ENCODE results near the gene LAMB2.

The LAMB2 gene

DNA sequence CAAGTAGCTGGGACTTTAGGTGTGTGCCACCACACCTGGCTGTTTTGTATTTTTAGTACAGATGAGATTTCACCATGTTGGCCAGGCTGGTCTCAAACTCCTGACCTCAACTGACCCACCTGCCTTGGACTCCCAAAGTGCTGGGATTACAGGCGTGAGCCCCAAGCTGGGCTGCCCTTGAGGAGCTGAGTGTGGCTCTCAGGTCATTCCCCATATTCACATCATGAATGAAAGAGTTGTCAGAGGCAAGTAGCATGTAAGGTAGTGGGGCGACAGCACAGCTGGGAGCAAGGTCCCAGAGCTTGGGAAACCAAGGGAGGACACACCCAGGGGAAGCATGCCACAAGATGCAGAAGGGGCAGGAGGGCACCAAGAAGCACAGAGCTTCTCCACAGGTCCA, 28.3 kb upstream of the LAMB2 start:
- no peak for DNase-seq

DNA sequence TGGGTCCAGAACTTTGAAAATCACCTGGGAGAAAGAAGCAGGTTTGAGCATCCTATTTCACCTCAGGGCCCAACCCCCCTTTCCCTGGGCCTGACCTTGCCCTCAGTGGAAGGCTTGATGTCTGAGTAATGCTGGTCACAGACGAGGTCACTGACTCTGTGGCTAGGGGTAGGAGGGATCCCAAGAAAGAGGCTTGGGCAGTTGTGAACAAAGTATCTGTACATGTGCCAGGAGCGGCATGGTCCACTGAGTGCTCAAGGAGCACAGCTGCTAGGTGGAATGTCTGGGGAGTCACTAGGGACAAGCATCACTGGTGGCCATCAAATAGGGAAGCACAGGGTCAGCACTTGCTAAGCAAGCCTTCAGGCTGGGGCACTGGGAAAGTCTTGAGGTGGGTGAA, 25.9 kb upstream of the LAMB2 start:
- no peak for DNase-seq

DNA sequence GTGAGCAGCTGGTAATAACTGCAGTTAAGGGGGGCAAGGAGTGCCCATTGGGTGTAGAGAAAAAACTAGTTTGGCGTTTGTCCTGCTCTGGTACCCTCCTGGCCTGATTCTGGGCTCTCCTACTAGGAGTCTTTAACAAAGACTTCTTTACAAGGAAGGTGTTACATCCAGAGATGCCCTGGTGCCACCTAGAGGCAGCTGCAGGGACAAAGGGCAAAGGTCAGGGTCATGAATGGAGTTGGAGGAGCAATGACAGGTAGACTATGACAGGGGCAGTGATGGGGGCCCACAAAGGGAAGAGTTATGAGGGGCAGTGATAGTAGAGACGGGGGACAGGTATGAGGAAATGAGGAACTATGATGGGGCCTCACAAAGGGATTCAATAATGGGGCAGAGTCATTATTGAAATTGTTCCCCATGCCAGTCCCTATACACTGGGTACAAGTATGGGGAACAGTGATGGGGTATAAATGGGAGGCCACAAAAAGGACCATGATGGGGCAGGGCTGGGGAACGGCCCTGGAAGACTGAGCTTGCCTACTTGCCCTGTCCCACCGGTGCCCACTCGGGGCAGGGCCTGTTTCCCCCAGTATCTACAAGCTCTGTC, 25.4 kb upstream of the LAMB2 start:
- peak; percentile 35 for DNase-seq

DNA sequence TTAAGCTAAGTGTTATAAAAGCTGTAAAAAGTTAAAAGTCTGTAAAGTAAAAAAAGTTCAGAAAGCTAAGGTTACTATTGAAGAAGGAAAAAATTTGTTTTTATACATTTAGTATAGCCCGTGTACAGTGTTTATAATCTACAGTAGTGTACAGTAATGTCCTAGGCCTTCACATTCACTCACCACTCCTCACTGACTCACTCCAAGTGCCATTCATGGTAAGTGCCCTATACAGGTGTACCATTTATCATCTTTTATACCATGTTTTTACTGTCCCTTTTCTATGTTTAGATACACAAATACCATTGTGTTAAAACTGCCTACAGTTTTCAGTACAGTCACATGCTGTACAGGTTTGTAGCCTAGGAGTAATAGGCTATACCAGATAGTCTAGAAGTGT, 24.4 kb upstream of the LAMB2 start:
- no peak for DNase-seq

GRCh38 chr3:49153349-49153912, 20.6 kb upstream of the LAMB2 start:
- DNase-seq, result no peak

- no peak for DNase-seq
Observed at GRCh38 chr3:49151610-49152009, 18.8 kb upstream of the LAMB2 start.

DNA sequence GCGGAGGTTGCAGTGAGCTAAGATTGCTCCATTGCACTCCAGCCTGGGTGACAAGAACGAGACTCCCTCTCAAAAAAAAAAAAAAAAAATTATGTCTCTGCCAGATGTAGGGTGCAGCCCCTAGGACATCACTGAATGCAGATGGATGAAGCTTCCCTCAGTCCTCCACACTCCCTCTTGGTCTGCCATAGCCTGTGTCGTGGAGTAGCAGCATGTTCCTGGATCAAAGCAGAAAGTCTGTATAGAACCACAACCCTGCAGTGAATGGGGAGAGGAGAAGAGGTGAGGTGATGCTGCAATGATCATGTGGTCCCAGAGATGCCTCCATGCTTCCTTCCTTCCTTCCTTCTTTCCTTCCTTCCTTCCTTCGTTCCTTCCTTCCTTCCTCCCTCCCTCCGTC, 15.3 kb upstream of the LAMB2 start:
- DNase-seq, result no peak

- no peak for DNase-seq
Observed at GRCh38 chr3:49140080-49140479, 7.2 kb upstream of the LAMB2 start.

DNA sequence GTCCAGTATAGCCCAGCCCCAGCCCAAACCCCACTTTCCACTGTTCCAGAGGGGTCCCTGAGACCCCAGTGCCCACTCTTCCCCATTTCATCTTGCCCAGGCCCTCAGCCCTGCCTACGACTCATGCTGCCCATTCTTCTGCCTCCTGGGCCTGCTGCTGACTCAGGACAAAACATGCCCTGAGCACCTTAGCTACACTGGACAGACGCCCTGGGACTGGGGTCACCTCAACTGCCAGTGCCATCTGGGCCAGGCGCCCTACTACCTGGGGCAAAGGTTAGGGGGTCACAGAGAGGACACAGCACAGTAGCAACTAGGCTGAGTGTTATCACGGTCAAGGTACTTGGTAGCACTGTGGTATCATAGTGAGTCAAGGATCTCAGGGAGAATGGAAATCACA, 2.6 kb upstream of the LAMB2 start:
- no peak for DNase-seq

DNA sequence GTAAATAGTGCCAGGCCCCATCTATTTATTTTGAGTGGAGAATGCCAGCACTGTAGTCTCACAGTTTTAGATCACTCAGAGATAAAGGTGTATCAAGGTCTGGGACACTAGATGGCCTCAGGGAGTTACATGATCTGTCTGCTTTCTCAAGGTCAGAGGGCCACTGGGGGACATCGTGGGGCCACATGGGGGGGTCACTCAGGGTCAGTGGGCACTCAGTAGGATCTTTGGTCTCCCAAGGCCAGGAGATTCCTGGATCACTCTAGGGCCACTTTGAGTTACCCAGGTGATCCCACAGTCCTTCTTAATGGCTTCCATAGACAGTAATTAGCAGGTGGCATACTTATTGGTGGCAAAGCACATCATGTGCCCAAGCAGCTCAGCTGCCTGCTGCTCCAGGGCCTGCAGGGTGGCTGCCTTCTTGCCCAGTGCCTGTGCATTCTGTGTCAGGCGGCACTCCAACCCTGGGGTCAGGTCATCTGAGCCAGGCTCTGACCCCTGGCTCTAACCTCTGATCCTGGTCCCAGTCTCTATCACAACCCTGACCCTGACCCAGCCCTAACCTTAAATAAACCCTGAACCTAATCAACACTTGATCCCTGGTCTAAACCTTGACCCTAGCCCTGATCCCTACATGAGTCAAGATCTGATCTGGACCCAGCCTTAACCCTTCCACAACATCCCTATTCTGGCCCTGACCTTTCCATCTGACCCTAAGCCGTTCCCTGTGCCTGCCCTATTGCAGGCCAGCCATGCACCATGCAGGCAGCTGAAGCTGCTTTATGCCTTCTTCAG, 1.8 kb upstream of the LAMB2 start:
- no peak for DNase-seq

- no peak for DNase-seq
Observed at GRCh38 chr3:49133226-49133951, 539 bp upstream of the LAMB2 start.

DNA sequence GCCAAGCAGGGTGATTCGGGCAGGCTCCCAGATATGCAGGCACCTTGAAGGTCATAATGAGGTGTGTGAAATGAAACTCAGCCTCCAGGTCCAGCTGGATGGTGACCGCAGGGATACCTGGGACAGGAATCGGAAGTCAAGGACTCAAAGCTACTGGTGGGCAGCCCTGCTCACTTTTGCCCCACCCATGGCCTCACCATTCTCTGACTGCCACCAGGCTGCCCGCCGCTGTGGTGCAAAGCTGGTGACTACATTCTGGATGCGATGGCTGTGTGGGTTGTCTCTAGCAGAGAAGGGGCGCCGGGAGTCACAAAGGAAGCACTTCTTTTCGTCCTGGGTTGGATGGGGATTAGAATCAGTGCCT, 795 bp downstream of the LAMB2 start:
- DNase-seq, result no peak

DNA sequence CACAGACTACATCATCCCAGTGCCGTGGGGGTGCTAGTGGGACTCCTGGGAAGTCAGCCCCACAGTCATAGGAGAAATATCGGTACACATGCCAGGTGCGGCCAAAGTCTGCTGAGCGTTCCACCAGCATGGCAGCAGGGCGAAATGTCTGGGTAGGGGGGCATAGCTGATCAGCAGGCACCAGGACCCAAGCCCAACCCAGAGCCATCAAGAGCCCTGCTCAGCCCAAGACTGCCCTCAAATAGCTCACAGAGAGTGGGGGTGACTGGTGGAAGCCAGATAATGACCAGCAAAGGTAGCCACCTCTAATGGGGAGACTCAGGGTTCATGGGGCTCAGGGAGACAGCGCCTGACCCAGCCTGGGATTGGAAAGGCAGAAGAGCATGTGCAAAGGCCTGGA, 1.3 kb downstream of the LAMB2 start:
- no peak for DNase-seq

- no peak for DNase-seq
Observed at GRCh38 chr3:49131040-49131439, 1.8 kb downstream of the LAMB2 start.

DNA sequence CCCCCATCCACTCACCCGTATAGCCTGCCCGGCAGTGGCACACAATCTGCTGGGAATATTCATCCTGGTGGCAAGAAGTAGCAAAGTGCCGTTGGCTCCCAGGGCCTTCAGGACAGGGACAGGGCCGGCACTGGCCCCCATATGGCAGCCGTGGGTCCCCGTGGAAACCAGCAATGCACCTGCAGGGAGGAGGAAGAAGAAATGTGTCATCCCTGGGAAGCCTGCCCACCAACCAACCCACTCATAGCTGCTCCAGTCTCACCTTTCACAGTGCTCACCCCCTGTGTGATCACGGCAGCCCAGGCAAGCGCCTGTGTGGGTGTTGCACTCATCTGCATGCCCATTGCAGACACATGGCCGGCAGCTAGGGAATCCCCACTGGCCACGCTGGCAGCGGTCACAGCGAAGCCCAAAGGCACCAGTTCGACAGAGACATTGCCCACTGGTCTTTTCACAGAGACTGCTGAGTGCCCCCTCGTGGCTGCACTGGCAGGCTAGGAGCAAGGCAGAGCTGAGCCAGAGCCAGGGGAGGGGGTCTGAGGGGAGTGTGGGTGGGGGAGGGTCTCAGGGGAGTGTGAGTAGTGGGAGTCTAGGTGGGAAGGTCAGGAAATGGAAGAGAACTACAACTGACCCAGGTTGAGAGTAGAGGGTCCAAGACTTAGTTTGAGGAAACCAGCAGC, 7.7 kb downstream of the LAMB2 start:
- DNase-seq, result no peak

GRCh38 chr3:49124203-49124602, 8.6 kb downstream of the LAMB2 start:
- no peak for DNase-seq

DNA sequence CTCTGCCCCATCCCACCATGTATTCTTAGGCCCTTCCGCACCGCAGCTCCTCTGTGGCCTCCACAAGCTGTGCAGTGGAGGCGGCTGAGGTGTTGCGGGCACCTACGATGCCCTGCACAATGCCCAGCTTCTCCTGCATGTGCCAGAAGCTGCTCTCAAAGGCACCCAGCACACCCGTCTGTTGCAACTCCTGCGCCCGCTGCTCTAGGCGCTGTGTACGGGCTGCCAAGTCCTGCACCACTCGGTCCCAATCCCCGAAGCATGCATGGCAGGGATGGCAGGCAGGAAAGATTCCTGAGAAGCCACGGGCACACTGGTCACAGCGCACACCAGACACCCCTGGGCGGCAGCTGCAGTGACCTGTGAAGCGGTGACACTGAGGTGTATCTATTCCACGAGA, 9.2 kb downstream of the LAMB2 start:
- DNase-seq, result no peak

GRCh38 chr3:49122886-49123545, 9.8 kb downstream of the LAMB2 start:
- DNase-seq, result no peak

GRCh38 chr3:49122451-49122850, 10.4 kb downstream of the LAMB2 start:
- no peak for DNase-seq

- no peak for DNase-seq
Observed at GRCh38 chr3:49122022-49122421, 10.8 kb downstream of the LAMB2 start.

DNA sequence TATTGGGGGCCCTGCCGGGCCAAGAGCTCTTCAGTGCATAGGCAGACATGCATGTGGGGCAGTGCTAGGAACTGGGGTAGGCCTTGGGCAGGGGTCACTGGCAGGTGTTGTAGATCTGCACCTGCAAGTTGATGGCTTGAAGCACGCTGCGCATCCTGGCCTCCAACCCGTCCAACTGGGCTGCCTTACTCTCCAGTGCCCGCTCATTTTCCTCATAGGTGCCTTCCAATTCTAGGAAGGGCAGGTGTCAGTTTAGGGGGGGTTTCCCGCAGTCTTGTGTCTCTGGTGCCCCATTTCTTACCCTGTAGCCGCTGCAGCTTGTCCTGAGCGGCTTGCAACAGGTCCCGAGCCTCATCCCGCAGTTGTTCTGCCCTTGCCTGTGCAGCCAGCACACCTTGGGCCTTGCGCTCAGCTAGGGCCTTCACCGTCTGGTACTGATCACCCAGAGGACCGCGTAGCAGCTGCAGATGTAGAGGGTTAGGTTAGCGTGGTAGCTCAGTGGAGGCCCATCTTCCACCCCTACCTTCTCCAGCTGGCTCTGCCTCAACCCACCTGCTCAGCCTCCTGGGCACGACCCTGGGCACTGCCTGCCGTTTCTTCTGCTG, 11.6 kb downstream of the LAMB2 start:
- DNase-seq, result no peak

GRCh38 chr3:49120438-49121131, 12.3 kb downstream of the LAMB2 start, which contains the start of gene USP19:
USP19 (minus strand) TSS chr3:49120823; CDS start chr3:49119145, 1,678 bp downstream.
- peak; percentile 89 for DNase-seq

Data from effector CD8-positive, alpha-beta T cell (primary cell).